Endothelial cell of umbilical vein (primary cell): ENCODE results near the gene GANC. TPM values are rescaled to one million over a fixed set of nuclear protein-coding genes. Genes with fewer than 3 reads are reported as not detected.

Experiments used
- BruUV-seq: library from RNA; stranded (reverse); fragments of 400-500 nt; replicated peaks from 2 replicates; lab custom pipeline; 2021; lab: Mats Ljungman, UMichigan
- CTCF ChIA-PET: fragments of 300-600, 350-600 bp; sonication (Branson Sonifier 250); formaldehyde crosslinking; loops from one replicate; lab custom pipeline; 2021; ENCODE audit warnings: antibody characterized with exemption, inconsistent platforms; lab: Charles Lee
- POLR2A ChIA-PET: fragments of 300-600, 350-600 bp; sonication (Branson Sonifier 250); formaldehyde crosslinking; loops from one replicate; lab custom pipeline; 2021; ENCODE audit warnings: antibody characterized with exemption, inconsistent platforms; lab: Charles Lee
- DNase-seq: peaks from one replicate; pipeline ENCODE4 v3.0.0-alpha.2; 2011; ENCODE audit warnings: low read depth, low spot score
- FAIRE-seq: peaks from 2 replicates; lab custom pipeline; 2011; peaks lifted over from hg19 to GRCh38; lab: Jason Lieb, UNC
- H2AFZ ChIP-seq: 2 replicates; pipeline ENCODE4 v1.6.0; 2012; ENCODE audit warnings: low read depth, low read length, control low read depth, inconsistent platforms
- H3K27ac ChIP-seq: 2 replicates; pipeline ENCODE4 v1.5.1; 2011; ENCODE audit warnings: low read depth, mild to moderate bottlenecking, control low read depth, low read length, moderate library complexity; ENCODE audit not compliant: insufficient read depth
- H3K27me3 ChIP-seq, 2 experiments: 2 replicates each; pipeline versions ENCODE4 v1.6.0 to v1.6.1; 2011; ENCODE audit warnings: low read length in 2 of 2, mixed read lengths in 1 of 2; ENCODE audit not compliant: control insufficient read depth in 2 of 2, insufficient read depth in 2 of 2
- H3K36me3 ChIP-seq, 2 experiments: 2 replicates in 1 of 2; 3 replicates in 1 of 2; pipeline ENCODE4 v1.5.1; 2011; ENCODE audit warnings: low read length in 2 of 2, mild to moderate bottlenecking in 1 of 2, moderate library complexity in 1 of 2; ENCODE audit not compliant: control insufficient read depth in 2 of 2, insufficient read depth in 2 of 2; ENCODE audit errors: extremely low read depth in 1 of 2
- H3K4me1 ChIP-seq: 3 replicates; pipeline ENCODE4 v1.5.1; 2011; ENCODE audit warnings: mild to moderate bottlenecking, low read length; ENCODE audit not compliant: control insufficient read depth, insufficient read depth; ENCODE audit errors: extremely low read depth
- H3K4me2 ChIP-seq: 2 replicates; pipeline ENCODE4 v1.6.1; 2011; ENCODE audit warnings: low read length, control low read depth, mixed read lengths; ENCODE audit not compliant: insufficient read depth
- H3K4me3 ChIP-seq, 3 experiments: fragments of 200-600 bp in 1 of 3; sonication (generic), shearing (Covaris generic) in 1 of 3; replicated peaks in 1 of 3; 2 replicates each; pipeline ENCODE4 v1.5.1; 2011 to 2016; ENCODE audit warnings: control low read depth in 3 of 3, low read length in 3 of 3, mild to moderate bottlenecking in 2 of 3, inconsistent platforms in 1 of 3, low read depth in 1 of 3, moderate library complexity in 1 of 3; ENCODE audit not compliant: insufficient read depth in 1 of 3
- H3K79me2 ChIP-seq: 2 replicates; pipeline ENCODE4 v1.6.0; 2012; ENCODE audit warnings: low read length, inconsistent platforms; ENCODE audit not compliant: control insufficient read depth, insufficient read depth
- H3K9ac ChIP-seq: replicated peaks from 2 replicates; pipeline ENCODE3; 2011; ENCODE audit warnings: low read length, control low read depth; ENCODE audit not compliant: insufficient read depth; ENCODE audit errors: extremely low read depth
- H3K9me1 ChIP-seq: replicated peaks from 3 replicates; pipeline ENCODE4 v1.6.0; 2011; ENCODE audit warnings: mild to moderate bottlenecking, low read length; ENCODE audit not compliant: control insufficient read depth, insufficient read depth; ENCODE audit errors: extremely low read depth
- H3K9me3 ChIP-seq: replicated peaks from 2 replicates; pipeline ENCODE4 v1.5.1; 2012; ENCODE audit warnings: low read length, inconsistent platforms; ENCODE audit not compliant: control insufficient read depth, insufficient read depth
- H4K20me1 ChIP-seq: replicated peaks from 2 replicates; pipeline ENCODE3; 2011; ENCODE audit warnings: mild to moderate bottlenecking, low read length; ENCODE audit not compliant: control insufficient read depth, insufficient read depth; ENCODE audit errors: extremely low read depth
- CTCF ChIP-seq, 2 donors: IDR thresholded peaks; 1 replicate in 1 of 2; 2 replicates in 1 of 2; pipeline ENCODE4 v1.5.1; 2011; ENCODE audit warnings: low read length in 2 of 2, mild to moderate bottlenecking in 2 of 2, moderate library complexity in 2 of 2, control low read depth in 1 of 2, inconsistent platforms in 1 of 2, low read depth in 1 of 2; ENCODE audit not compliant: insufficient read depth in 1 of 2; ENCODE audit errors: extremely low read depth in 1 of 2
- EZH2 ChIP-seq: IDR thresholded peaks from 2 replicates; pipeline ENCODE4 v1.6.1; 2012; ENCODE audit warnings: borderline replicate concordance, low read depth, mild to moderate bottlenecking, moderate library complexity, low read length, inconsistent platforms; ENCODE audit not compliant: severe bottlenecking
- FOS ChIP-seq: IDR thresholded peaks from 2 replicates; pipeline ENCODE4 v1.6.1; 2011; ENCODE audit warnings: mild to moderate bottlenecking, low read length, moderate library complexity, borderline replicate concordance; ENCODE audit not compliant: insufficient read depth
- GATA2 ChIP-seq: IDR thresholded peaks from 2 replicates; pipeline ENCODE4 v1.7.0; 2011; ENCODE audit warnings: low read depth, mild to moderate bottlenecking, moderate library complexity, mixed read lengths, low read length; ENCODE audit not compliant: insufficient read length, insufficient read depth
- JUN ChIP-seq: IDR thresholded peaks from 2 replicates; pipeline ENCODE4 v1.6.1; 2011; ENCODE audit warnings: borderline replicate concordance, low read depth; ENCODE audit not compliant: insufficient read length, insufficient read depth
- MAX ChIP-seq: IDR thresholded peaks from 2 replicates; pipeline ENCODE4 v1.6.1; 2011; ENCODE audit not compliant: insufficient read depth, insufficient read length
- MYC ChIP-seq: IDR thresholded peaks from one replicate; pipeline ENCODE4 v1.6.1; 2011; ENCODE audit warnings: mild to moderate bottlenecking, low read depth, low read length
- POLR2A ChIP-seq: IDR thresholded peaks from 2 replicates; pipeline ENCODE4 v1.6.1; 2012; ENCODE audit warnings: low read depth, mild to moderate bottlenecking, control low read depth, low read length
- POLR2AphosphoS5 ChIP-seq: IDR thresholded peaks from 2 replicates; pipeline ENCODE4 v1.6.1; 2012; ENCODE audit warnings: low read depth, mild to moderate bottlenecking, control low read depth, low read length, moderate library complexity; ENCODE audit not compliant: insufficient read depth
- dilution Hi-C: fragments of 300-500 bp; cut with MboI; formaldehyde crosslinking; loops from one replicate; pipeline ENCODE4 v1.15.0; 2019; ENCODE audit warnings: low sequenced_read_pairs; ENCODE audit not compliant: extremely low pct_ligation_motif_present
- intact Hi-C: fragments of 100-400 bp; cut with micrococcal nuclease; formaldehyde crosslinking; loops from one replicate; pipeline ENCODE4 v1.10.0; 2022
- polyA plus RNA-seq, 4 experiments: library from polyadenylated mRNA; depleted of rRNA in 3 of 4; stranded (reverse) in 3 of 4; unstranded in 1 of 4; fragments of >200 nt; gene quantifications; 2 replicates each; pipeline versions ENCODE4 v1.2.1 to v1.2.3, GENCODE V29; 2011 to 2012; ENCODE audit warnings: missing spikeins in 1 of 4
- total RNA-seq: library from RNA; stranded (reverse); gene quantifications from 2 replicates; pipeline ENCODE4 v1.2.3, GENCODE V29; 2021

Gene GANC
- total and polyA plus RNA-seq, 2 donors (not counting 3 experiments of a cell fraction or from before 2014, with no cell fraction given) = 8.5 to 17.8 TPM

GRCh38 chr15:42373274-42373673 lies 100.3 kb downstream of the GANC start:
- Histone ChIP-seq H3K4me3 (no peak overlapping the region), H3K9me3 (no peaks in the 10 kb centered on the region), H3K9ac (no peak overlapping the region), H3K4me1 (no peaks in the 10 kb centered on the region), H2AFZ (no peak overlapping the region), H3K27ac (no peak overlapping the region), H3K4me2 (no peak overlapping the region), H3K79me2 (no peaks in the 10 kb centered on the region), H3K27me3 (no peaks in the 10 kb centered on the region), H3K9me1 (no peaks in the 10 kb centered on the region), H3K36me3 (no peaks in the 10 kb centered on the region), H4K20me1 (no peaks in the 10 kb centered on the region)
- FAIRE-seq (no peak), DNase-seq (no peak)
- TF ChIP-seq EZH2 = no peak
- no peak for TF ChIP-seq CTCF (IDR thresholded peaks at IDR 0.05; ENCODE audit: extremely low read depth in 1 of 2, insufficient read depth in 1 of 2, low read depth in 1 of 2, low read length in 2 of 2)
- no peak for TF ChIP-seq FOS
- no peak for TF ChIP-seq GATA2
- no peak for TF ChIP-seq POLR2AphosphoS5
- TF ChIP-seq POLR2A = no peak
- no peak for TF ChIP-seq MYC
- no peak for TF ChIP-seq JUN
- no peak for TF ChIP-seq MAX
- ChIA-PET CTCF (interaction anchor here (4.5 kb wide), 1 partner anchor 11 kb away, joined by 31 read pairs; no protein-coding TSS in a partner anchor), POLR2A (no interaction called here)
- no TSS peak for BruUV-seq
- intact Hi-C loops = no loop called here
- dilution Hi-C loops = no loop called here
